ENCODE measurements around the gene ALKAL2. TPM values are rescaled to one million over a fixed set of nuclear protein-coding genes. Genes with fewer than 3 reads are reported as not detected.

Gene ALKAL2
- total RNA-seq, 4 donors from 2014 or later: 1.7 to 11.9 (median 2.3) TPM; not detected in 1

GRCh38 chr2:287471-287885, 413 bp downstream of the ALKAL2 start:
- peaks cover 23 to 37% (median 36%) of the 10 kb centered on the region in 4 donors for H3K4me1 ChIP-seq
- intact Hi-C loops (cut with DNase I): loop anchor here (5.0 kb wide), 1 partner anchor 40 kb away; no protein-coding TSS in a partner anchor
- TF ChIP-seq POLR2AphosphoS5 (IDR thresholded peaks at IDR 0.05): no peak
- no peak for TF ChIP-seq EP300 (IDR thresholded peaks at IDR 0.05)
- no peak for TF ChIP-seq CTCF (IDR thresholded peaks at IDR 0.05)
- TF ChIP-seq POLR2A (IDR thresholded peaks at IDR 0.05; ENCODE audit: low read depth): no peak
- H3K27me3 ChIP-seq: peaks cover 4 to 57% (median 21%) of the 10 kb centered on the region in 4 donors
- H3K4me3 ChIP-seq: peak overlapping the region; percentile 48 to 62 (median 52)
- DNase-seq (ENCODE audit: extremely low spot score): no peak
- peaks cover 0 to 6% (median 3%) of the 10 kb centered on the region in 4 donors for H3K36me3 ChIP-seq
- no peaks in the 10 kb centered on the region for H3K9me3 ChIP-seq
- H3K27ac ChIP-seq (replicated peaks in 1 of 4): no peak overlapping the region
- under 1% methylated on average over 29 of the region's 46 CpGs for WGBS

GRCh38 chr2:286774-287392, 1.0 kb downstream of the ALKAL2 start:
- H3K27ac ChIP-seq (replicated peaks in 1 of 4): no peak overlapping the region
- H3K9me3 ChIP-seq: no peaks in the 10 kb centered on the region
- intact Hi-C loops (cut with DNase I): loop anchor here (5.0 kb wide), 1 partner anchor 40 kb away; no protein-coding TSS in a partner anchor
- H3K27me3 ChIP-seq: peaks cover 4 to 51% (median 21%) of the 10 kb centered on the region in 4 donors
- peak overlapping the region; percentile 48 to 62 (median 52) for H3K4me3 ChIP-seq
- DNase-seq (ENCODE audit: extremely low spot score): no peak
- H3K36me3 ChIP-seq: peaks cover 0 to 11% (median 7%) of the 10 kb centered on the region in 4 donors
- H3K4me1 ChIP-seq: peaks cover 23 to 37% (median 36%) of the 10 kb centered on the region in 4 donors
- TF ChIP-seq CTCF (IDR thresholded peaks at IDR 0.05) (no peak), POLR2AphosphoS5 (IDR thresholded peaks at IDR 0.05) (no peak), EP300 (IDR thresholded peaks at IDR 0.05) (no peak), POLR2A (IDR thresholded peaks at IDR 0.05; ENCODE audit: low read depth) (no peak)
- WGBS: 42% methylated on average over 19 of the region's 20 CpGs

- Histone ChIP-seq H3K4me3 (no peak overlapping the region), H3K27ac (replicated peaks in 1 of 4) (no peak overlapping the region), H3K9me3 (no peaks in the 10 kb centered on the region), H3K36me3 (peaks cover 0 to 20% (median 15%) of the 10 kb centered on the region in 4 donors), H3K27me3 (peaks cover 4 to 42% (median 21%) of the 10 kb centered on the region in 4 donors), H3K4me1 (peaks cover 23 to 37% (median 36%) of the 10 kb centered on the region in 4 donors)
- TF ChIP-seq CTCF (IDR thresholded peaks at IDR 0.05) (no peak), POLR2A (IDR thresholded peaks at IDR 0.05; ENCODE audit: low read depth) (no peak), EP300 (IDR thresholded peaks at IDR 0.05) (no peak), POLR2AphosphoS5 (IDR thresholded peaks at IDR 0.05) (no peak)
- whole genome bisulfite sequencing: 93% methylated on average over 6 of the region's 6 CpGs
- intact Hi-C loops (cut with DNase I): loop anchor here (5.0 kb wide), 1 partner anchor 39 kb away; no protein-coding TSS in a partner anchor
- DNase-seq (ENCODE audit: extremely low spot score): no peak
Observed at GRCh38 chr2:286035-286434, 1.9 kb downstream of the ALKAL2 start.

- no peak for TF ChIP-seq EP300 (IDR thresholded peaks at IDR 0.05)
- TF ChIP-seq POLR2A (IDR thresholded peaks at IDR 0.05; ENCODE audit: low read depth): no peak
- TF ChIP-seq CTCF (IDR thresholded peaks at IDR 0.05): no peak
- no peak for TF ChIP-seq POLR2AphosphoS5 (IDR thresholded peaks at IDR 0.05)
- 75% methylated on average over 1 of the region's 1 CpG for WGBS
- H3K36me3 ChIP-seq: peaks cover 0 to 25% (median 21%) of the 10 kb centered on the region in 4 donors
- H3K4me3 ChIP-seq: no peak overlapping the region
- H3K4me1 ChIP-seq: peaks cover 27 to 37% (median 36%) of the 10 kb centered on the region in 4 donors
- intact Hi-C loops (cut with DNase I): loop anchor here (5.0 kb wide), 1 partner anchor 38 kb away; no protein-coding TSS in a partner anchor
- peaks cover 4 to 37% (median 21%) of the 10 kb centered on the region in 4 donors for H3K27me3 ChIP-seq
- DNase-seq (ENCODE audit: extremely low spot score): no peak
- H3K9me3 ChIP-seq: no peaks in the 10 kb centered on the region
- no peak overlapping the region for H3K27ac ChIP-seq (replicated peaks in 1 of 4)
Observed at GRCh38 chr2:285531-285930, 2.4 kb downstream of the ALKAL2 start.

All from esophagus muscularis mucosa (tissue), 4 donors.